Measurements from ENCODE around the gene PRKG2.
"Not testable (repeated sequence)": the region's sequence is repeated elsewhere in the genome, so short reads cannot be mapped to it uniquely, and the experiment has no call there.

Gene PRKG2

DNA sequence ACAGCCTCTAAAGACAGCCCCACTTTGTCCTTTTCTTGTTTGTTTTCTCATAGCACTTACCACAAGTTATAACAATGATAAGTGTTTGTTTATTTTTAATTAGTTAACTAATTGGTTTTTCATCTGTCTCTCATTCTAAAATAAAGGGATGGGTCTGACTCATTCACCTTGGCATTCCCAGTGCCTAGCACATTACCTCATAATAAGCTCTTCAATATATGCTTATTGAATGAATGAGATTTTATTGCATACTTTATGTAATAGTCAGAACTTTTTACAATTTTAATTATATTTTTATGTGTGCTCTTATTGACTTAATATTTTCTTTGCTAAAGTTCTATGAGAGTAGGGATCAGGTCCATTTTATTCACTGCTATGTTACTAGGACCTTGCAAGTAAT is 22.8 kb upstream of the PRKG2 start:
- H3K4me3 ChIP-seq (ENCODE audit: low read length), result no peak overlapping the region
- no peaks in the 10 kb centered on the region for H3K36me3 ChIP-seq (ENCODE audit: control insufficient read depth, insufficient read depth, low read length, severe bottlenecking)
- H3K4me1 ChIP-seq (ENCODE audit: control insufficient read depth, insufficient read depth, low read length), result no peaks in the 10 kb centered on the region
- peaks cover 9% of the 10 kb centered on the region for H3K27me3 ChIP-seq (replicated peaks; ENCODE audit: control insufficient read depth, insufficient read depth, low read length)
- no peak overlapping the region for H3K9ac ChIP-seq (ENCODE audit: low read length)
- no peak for DNase-seq (ENCODE audit: low read depth)
- H3K9me3 ChIP-seq (ENCODE audit: control insufficient read depth, low read length), result no peaks in the 10 kb centered on the region

DNA sequence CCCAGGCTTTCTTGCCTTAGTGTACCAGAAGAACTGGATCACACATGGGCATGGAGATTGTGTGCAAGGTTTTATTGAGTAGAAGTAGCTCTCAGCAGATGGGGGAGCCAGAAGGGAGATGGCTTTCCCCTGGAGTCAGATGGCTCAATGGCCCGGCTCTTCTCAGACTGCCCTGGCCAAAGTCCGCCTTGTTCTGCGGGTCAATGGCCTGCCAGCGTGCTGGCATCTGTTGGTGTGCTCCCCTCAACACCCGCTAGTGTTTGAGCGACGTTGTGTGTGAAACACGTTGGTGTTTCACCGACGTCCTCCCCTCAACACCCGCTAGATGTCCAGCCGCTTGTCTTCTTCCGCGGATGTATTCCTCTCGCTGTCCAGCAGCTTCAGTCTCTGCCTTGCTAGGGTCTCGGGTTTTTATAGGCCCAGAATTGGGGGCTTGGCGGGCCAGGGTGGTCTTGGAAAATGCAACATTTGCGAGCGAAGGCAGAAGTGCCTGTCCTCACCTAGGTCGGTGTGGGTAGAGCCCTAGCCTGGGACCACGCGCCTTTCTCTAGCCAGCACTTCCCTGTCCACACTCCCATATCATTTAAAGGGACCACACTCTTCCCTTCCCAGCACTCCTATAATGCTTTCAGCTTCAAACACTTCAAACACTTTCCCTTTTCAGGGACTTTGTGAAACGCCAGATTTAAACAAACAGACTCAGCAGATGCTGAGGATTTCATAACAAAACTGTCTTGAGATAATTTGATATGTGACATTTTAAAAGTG is 21.1 kb upstream of the PRKG2 start:
- no peak for DNase-seq (ENCODE audit: low read depth)
- no peaks in the 10 kb centered on the region for H3K36me3 ChIP-seq (ENCODE audit: control insufficient read depth, insufficient read depth, low read length, severe bottlenecking)
- H3K4me1 ChIP-seq (ENCODE audit: control insufficient read depth, insufficient read depth, low read length), result no peaks in the 10 kb centered on the region
- H3K27me3 ChIP-seq (replicated peaks; ENCODE audit: control insufficient read depth, insufficient read depth, low read length), result peaks cover 9% of the 10 kb centered on the region
- H3K9ac ChIP-seq (ENCODE audit: low read length), result no peak overlapping the region
- H3K9me3 ChIP-seq (ENCODE audit: control insufficient read depth, low read length), result no peaks in the 10 kb centered on the region
- H3K4me3 ChIP-seq (ENCODE audit: low read length), result no peak overlapping the region

GRCh38 chr4:81227968-81228367 is 12.9 kb upstream of the PRKG2 start:
- DNase-seq (ENCODE audit: low read depth), result no peak
- Histone ChIP-seq H3K9me3 (ENCODE audit: control insufficient read depth, low read length) (no peaks in the 10 kb centered on the region), H3K9ac (ENCODE audit: low read length) (no peak overlapping the region), H3K36me3 (ENCODE audit: control insufficient read depth, insufficient read depth, low read length, severe bottlenecking) (no peaks in the 10 kb centered on the region), H3K27me3 (replicated peaks; ENCODE audit: control insufficient read depth, insufficient read depth, low read length) (no peaks in the 10 kb centered on the region), H3K4me3 (ENCODE audit: low read length) (no peak overlapping the region), H3K4me1 (ENCODE audit: control insufficient read depth, insufficient read depth, low read length) (no peaks in the 10 kb centered on the region)

DNA sequence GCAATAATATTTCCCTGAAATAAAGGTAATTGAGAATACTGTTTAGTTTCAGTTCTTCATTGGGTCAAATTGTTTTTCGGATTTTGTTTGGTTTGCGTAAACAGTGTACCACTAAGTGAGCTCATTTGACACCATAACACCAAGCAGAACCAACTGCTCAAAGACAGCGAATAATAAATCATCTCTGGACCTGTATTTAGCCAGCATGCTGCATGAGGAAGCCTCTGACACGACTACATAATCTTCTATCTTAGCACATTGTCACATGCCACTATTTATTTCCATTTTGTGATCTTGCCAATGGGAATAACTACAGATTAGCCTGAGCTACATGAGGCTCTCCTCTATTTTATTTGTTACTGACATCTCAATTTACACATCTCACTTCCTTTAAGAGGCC is 12.1 kb upstream of the PRKG2 start:
- H3K4me3 ChIP-seq (ENCODE audit: low read length), result no peak overlapping the region
- no peaks in the 10 kb centered on the region for H3K36me3 ChIP-seq (ENCODE audit: control insufficient read depth, insufficient read depth, low read length, severe bottlenecking)
- H3K4me1 ChIP-seq (ENCODE audit: control insufficient read depth, insufficient read depth, low read length), result no peaks in the 10 kb centered on the region
- no peak for DNase-seq (ENCODE audit: low read depth)
- H3K9me3 ChIP-seq (ENCODE audit: control insufficient read depth, low read length), result no peaks in the 10 kb centered on the region
- H3K27me3 ChIP-seq (replicated peaks; ENCODE audit: control insufficient read depth, insufficient read depth, low read length), result no peaks in the 10 kb centered on the region
- H3K9ac ChIP-seq (ENCODE audit: low read length), result no peak overlapping the region

DNA sequence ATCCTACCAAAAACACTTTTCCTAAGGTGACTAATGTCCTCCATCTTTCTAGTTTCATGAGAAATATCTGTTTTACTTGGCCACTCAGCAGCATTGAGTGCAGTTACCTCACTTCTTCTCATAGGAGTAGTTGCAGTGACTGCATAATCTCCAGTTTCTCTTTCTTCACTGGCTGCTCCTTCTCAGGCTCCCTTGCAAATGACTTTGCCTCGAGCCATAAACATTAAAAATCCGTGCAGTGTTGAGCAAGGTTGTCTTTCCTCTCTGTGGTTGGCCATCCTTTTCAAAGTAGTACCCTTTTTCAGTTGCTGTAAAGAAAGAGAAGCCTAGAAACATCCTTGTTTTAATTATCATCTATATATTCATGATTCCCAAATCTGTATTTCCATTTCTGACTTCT is 10.2 kb upstream of the PRKG2 start:
- Histone ChIP-seq H3K9ac (ENCODE audit: low read length) (no peak overlapping the region), H3K9me3 (ENCODE audit: control insufficient read depth, low read length) (no peaks in the 10 kb centered on the region), H3K4me3 (ENCODE audit: low read length) (no peak overlapping the region), H3K27me3 (replicated peaks; ENCODE audit: control insufficient read depth, insufficient read depth, low read length) (no peaks in the 10 kb centered on the region), H3K36me3 (ENCODE audit: control insufficient read depth, insufficient read depth, low read length, severe bottlenecking) (no peaks in the 10 kb centered on the region), H3K4me1 (ENCODE audit: control insufficient read depth, insufficient read depth, low read length) (no peaks in the 10 kb centered on the region)
- peak; percentile 32 for DNase-seq (ENCODE audit: low read depth)

GRCh38 chr4:81222082-81222472 is 7.1 kb upstream of the PRKG2 start:
- not testable (repeated sequence) for DNase-seq (ENCODE audit: low read depth); H3K4me3 ChIP-seq (ENCODE audit: low read length); H3K9me3 ChIP-seq (ENCODE audit: control insufficient read depth, low read length); H3K9ac ChIP-seq (ENCODE audit: low read length); H3K27me3 ChIP-seq (replicated peaks; ENCODE audit: control insufficient read depth, insufficient read depth, low read length); H3K36me3 ChIP-seq (ENCODE audit: control insufficient read depth, insufficient read depth, low read length, severe bottlenecking); H3K4me1 ChIP-seq (ENCODE audit: control insufficient read depth, insufficient read depth, low read length)

- no peaks in the 10 kb centered on the region for H3K36me3 ChIP-seq (ENCODE audit: control insufficient read depth, insufficient read depth, low read length, severe bottlenecking)
- no peaks in the 10 kb centered on the region for H3K9me3 ChIP-seq (ENCODE audit: control insufficient read depth, low read length)
- H3K4me3 ChIP-seq (ENCODE audit: low read length), result no peak overlapping the region
- no peaks in the 10 kb centered on the region for H3K4me1 ChIP-seq (ENCODE audit: control insufficient read depth, insufficient read depth, low read length)
- H3K9ac ChIP-seq (ENCODE audit: low read length), result no peak overlapping the region
- no peaks in the 10 kb centered on the region for H3K27me3 ChIP-seq (replicated peaks; ENCODE audit: control insufficient read depth, insufficient read depth, low read length)
- peak; percentile 33 for DNase-seq (ENCODE audit: low read depth)
Observed at GRCh38 chr4:81221303-81222081, 6.5 kb upstream of the PRKG2 start.

DNA sequence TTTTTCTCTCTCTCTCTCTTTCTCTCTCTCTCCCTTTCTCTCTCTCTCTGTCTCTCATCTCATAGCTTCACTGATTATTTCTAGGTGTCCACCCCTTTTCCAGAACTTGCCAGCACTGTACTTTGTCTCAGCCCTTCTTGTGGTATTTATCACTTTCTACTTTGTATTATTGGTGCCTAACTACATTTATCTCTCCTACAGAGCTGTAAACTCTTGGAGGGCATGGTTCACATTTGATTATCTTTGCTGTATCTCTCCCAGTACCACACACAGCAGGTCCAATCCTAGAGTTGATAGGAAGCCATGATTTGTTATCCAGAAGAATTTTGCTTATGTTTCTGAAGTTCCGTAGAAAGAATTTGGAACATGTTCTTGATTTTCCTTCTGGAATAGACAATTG is 5.2 kb upstream of the PRKG2 start:
- Histone ChIP-seq H3K27me3 (replicated peaks; ENCODE audit: control insufficient read depth, insufficient read depth, low read length) (no peaks in the 10 kb centered on the region), H3K9me3 (ENCODE audit: control insufficient read depth, low read length) (no peaks in the 10 kb centered on the region), H3K9ac (ENCODE audit: low read length) (no peak overlapping the region), H3K36me3 (ENCODE audit: control insufficient read depth, insufficient read depth, low read length, severe bottlenecking) (no peaks in the 10 kb centered on the region), H3K4me3 (ENCODE audit: low read length) (no peak overlapping the region), H3K4me1 (ENCODE audit: control insufficient read depth, insufficient read depth, low read length) (peaks cover 3% of the 10 kb centered on the region)
- no peak for DNase-seq (ENCODE audit: low read depth)

DNA sequence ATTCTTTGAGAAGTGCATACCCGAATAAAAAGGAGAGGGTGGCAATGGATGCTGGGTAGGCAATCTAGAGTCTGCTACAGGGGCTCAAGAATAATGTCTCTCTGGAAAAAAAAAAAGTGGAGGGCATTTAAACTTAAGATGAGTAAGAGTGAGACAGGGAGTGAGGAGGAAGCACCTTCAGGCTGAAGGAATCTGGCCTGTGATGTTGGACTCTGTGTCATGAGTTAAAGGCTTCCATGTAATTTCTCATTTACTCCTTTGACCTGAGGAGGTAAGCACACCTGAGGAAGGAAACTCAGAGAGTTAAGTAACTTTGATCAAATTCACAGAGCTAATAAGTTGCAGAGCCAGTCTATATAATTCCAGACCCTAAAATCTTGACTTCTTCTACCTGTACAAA is 3.2 kb upstream of the PRKG2 start:
- Histone ChIP-seq H3K27me3 (replicated peaks; ENCODE audit: control insufficient read depth, insufficient read depth, low read length) (no peaks in the 10 kb centered on the region), H3K36me3 (ENCODE audit: control insufficient read depth, insufficient read depth, low read length, severe bottlenecking) (no peaks in the 10 kb centered on the region), H3K4me3 (ENCODE audit: low read length) (no peak overlapping the region), H3K4me1 (ENCODE audit: control insufficient read depth, insufficient read depth, low read length) (peaks cover 12% of the 10 kb centered on the region), H3K9ac (ENCODE audit: low read length) (no peak overlapping the region), H3K9me3 (ENCODE audit: control insufficient read depth, low read length) (no peaks in the 10 kb centered on the region)
- DNase-seq (ENCODE audit: low read depth), result no peak

- no peak overlapping the region for H3K4me3 ChIP-seq (ENCODE audit: low read length)
- no peak for DNase-seq (ENCODE audit: low read depth)
- no peak overlapping the region for H3K9ac ChIP-seq (ENCODE audit: low read length)
- H3K27me3 ChIP-seq (replicated peaks; ENCODE audit: control insufficient read depth, insufficient read depth, low read length), result no peaks in the 10 kb centered on the region
- peaks cover 12% of the 10 kb centered on the region for H3K4me1 ChIP-seq (ENCODE audit: control insufficient read depth, insufficient read depth, low read length)
- no peaks in the 10 kb centered on the region for H3K36me3 ChIP-seq (ENCODE audit: control insufficient read depth, insufficient read depth, low read length, severe bottlenecking)
- H3K9me3 ChIP-seq (ENCODE audit: control insufficient read depth, low read length), result no peaks in the 10 kb centered on the region
Observed at GRCh38 chr4:81217779-81218178, 2.8 kb upstream of the PRKG2 start.

DNA sequence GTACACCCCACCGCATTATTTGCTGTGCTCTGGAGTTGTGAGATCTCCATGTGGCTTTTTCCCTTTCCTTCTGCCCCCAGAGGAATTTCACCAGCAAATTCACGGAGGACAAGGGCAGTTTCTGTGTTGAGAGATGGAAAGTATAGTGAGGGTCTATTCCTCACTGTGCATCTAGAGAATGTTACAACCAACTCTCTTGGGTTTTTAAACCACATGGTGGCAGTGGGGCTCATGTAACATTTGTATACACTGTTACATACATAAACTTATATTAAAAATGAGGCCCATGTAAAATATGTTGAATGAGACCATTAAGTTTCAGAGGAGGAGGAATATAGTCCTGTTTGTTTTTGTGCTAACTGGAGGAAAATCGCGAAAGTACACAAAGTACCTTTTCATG is 909 bp upstream of the PRKG2 start:
- H3K9ac ChIP-seq (ENCODE audit: low read length), result peak overlapping the region; percentile 70
- no peak for DNase-seq (ENCODE audit: low read depth)
- H3K36me3 ChIP-seq (ENCODE audit: control insufficient read depth, insufficient read depth, low read length, severe bottlenecking), result no peaks in the 10 kb centered on the region
- H3K27me3 ChIP-seq (replicated peaks; ENCODE audit: control insufficient read depth, insufficient read depth, low read length), result no peaks in the 10 kb centered on the region
- peaks cover 14% of the 10 kb centered on the region for H3K4me1 ChIP-seq (ENCODE audit: control insufficient read depth, insufficient read depth, low read length)
- H3K9me3 ChIP-seq (ENCODE audit: control insufficient read depth, low read length), result no peaks in the 10 kb centered on the region
- H3K4me3 ChIP-seq (ENCODE audit: low read length), result peak overlapping the region; percentile 83
